ENCODE results near the gene CCL18.

CCL18 gene

GRCh38 chr17:36055921-36056520, 8.1 kb upstream of the CCL18 start:
- TF ChIP-seq CTCF (conservative IDR thresholded peaks at IDR 0.05): no peak
- H3K27ac ChIP-seq: no peak overlapping the region

GRCh38 chr17:36057911-36058310, 6.2 kb upstream of the CCL18 start:
- no peak overlapping the region for H3K27ac ChIP-seq
- no peak for TF ChIP-seq CTCF (conservative IDR thresholded peaks at IDR 0.05)

DNA sequence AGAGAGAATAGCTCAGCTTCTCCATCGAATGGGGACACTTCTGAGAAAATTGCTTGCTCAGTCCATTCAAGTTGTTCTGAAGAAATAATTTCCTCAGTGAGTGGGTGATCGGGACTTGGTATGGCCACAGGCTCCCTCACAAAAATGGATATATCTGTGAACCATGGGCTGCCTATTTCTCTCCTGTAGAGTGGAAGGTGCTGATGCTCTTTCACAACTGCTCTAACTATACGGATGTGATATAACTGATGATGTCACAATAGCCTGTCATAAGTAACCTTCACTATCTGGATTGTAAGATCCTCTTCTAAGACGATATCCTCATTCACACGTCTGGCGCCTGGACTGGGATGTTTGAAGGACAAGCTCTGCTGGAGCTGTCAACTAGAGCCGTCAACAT, 4.7 kb upstream of the CCL18 start:
- no peak overlapping the region for H3K27ac ChIP-seq
- no peak for TF ChIP-seq CTCF (conservative IDR thresholded peaks at IDR 0.05)

- H3K27ac ChIP-seq: no peak overlapping the region
- TF ChIP-seq CTCF (conservative IDR thresholded peaks at IDR 0.05): no peak
Observed at GRCh38 chr17:36060816-36061215, 3.3 kb upstream of the CCL18 start.

DNA sequence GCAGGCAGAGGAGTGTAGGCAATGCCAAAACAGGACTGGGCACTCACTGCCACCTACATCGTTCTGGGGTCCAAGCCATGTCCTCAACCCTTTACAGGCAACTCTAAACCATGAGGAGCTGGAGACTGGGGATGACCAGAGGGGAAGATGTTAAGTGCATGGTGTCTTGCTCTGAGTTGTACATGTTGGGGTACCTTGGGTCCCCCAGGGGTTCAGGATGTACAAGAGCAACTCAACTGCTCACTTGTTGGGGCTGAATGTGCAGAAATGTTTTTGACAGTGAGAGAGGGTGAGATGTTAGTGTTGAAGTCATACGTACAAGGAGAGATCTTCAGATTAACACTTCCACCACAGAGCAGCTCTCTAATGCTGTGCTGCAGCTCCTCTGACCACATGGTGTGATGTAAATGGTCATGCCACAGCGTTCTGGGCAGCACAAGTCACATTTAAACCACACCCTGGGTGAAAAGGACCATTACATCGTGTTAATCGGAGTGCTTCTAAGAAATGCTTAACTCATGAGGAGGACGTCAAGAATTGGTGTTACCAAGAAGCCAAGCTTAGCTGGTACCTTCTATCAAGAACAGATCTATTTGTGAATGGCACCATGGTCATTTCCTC, 2.4 kb downstream of the CCL18 start:
- H3K27ac ChIP-seq: no peak overlapping the region
- TF ChIP-seq CTCF (conservative IDR thresholded peaks at IDR 0.05): no peak

DNA sequence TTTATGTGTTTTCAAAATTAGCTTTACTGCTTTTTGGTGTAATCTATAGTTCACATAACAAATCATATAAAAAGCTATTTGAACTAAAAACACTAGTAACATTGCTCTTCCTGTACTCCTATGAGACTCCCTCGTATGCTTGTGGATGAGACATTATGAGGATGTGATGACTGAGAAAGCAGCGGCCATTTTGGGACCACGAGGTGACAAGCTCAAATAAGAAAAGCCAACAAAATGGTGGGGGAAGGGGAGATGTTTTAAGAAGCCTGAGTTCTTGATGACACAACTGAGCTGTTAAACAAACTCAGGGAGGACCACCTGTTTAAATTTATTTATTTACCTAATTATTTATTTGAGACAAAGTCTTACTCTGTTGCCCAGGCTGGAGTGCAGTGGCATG, 4.5 kb downstream of the CCL18 start:
- no peak for TF ChIP-seq CTCF (conservative IDR thresholded peaks at IDR 0.05)
- no peak overlapping the region for H3K27ac ChIP-seq

DNA sequence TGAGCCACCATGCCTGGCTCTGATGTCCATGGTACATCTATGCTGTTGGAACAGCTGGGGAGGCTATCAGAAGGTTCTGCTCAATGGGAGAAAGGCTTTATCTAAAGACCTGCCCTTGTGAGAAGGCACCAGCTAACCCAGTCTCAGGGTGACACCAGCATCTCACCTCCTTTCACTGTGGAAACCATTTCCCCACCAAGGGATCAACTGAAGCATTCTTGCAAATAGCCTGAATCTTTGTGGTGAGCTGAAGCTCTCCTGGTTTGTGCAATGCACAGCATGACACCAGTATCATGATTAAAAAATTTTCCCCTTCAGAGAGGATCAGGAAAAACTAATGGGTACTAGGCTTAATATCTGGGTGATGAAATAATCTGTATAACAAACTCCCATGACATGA, 5.1 kb downstream of the CCL18 start:
- H3K27ac ChIP-seq: no peak overlapping the region
- TF ChIP-seq CTCF (conservative IDR thresholded peaks at IDR 0.05): no peak
